ENCODE results near the gene ZNF664. TPM values are rescaled to one million over a fixed set of nuclear protein-coding genes. Genes with fewer than 3 reads are reported as not detected.

The ZNF664 gene
- total RNA-seq, 2 experiments from 2014 or later = 45.6 to 59.8 TPM

GRCh38 chr12:124004233-124004875 lies 31.3 kb downstream of the ZNF664 start:
- POLR2A ChIA-PET = interaction anchor here (0.6 to 1.0 kb wide), 3 partner anchors 17 to 198 kb away, joined by 3 read pairs; no protein-coding TSS in a partner anchor
- CTCF ChIA-PET (ENCODE audit: unreplicated experiment) = no interaction called here
- no peak for DNase-seq (ENCODE audit: low spot score)
- H3K4me3 ChIP-seq (ENCODE audit: low read depth, low read length, poor library complexity, severe bottlenecking) = no peak overlapping the region
- H3K36me3 ChIP-seq (ENCODE audit: insufficient read depth, low read length) = peaks cover 50% of the 10 kb centered on the region; the same call in 1 of the 2 replicates
- TF ChIP-seq CTCF (conservative IDR thresholded peaks at IDR 0.05; ENCODE audit: low read length) (no peak), EZH2phosphoT487 (IDR thresholded peaks at IDR 0.05; ENCODE audit: borderline replicate concordance, low read depth, low read length) (no peak)
- no peaks in the 10 kb centered on the region for H3K9me2 ChIP-seq (ENCODE audit: insufficient read depth, low read length)
- H2AFZ ChIP-seq (ENCODE audit: low read length) = no peak overlapping the region
- BruUV-seq (replicated peaks) = no TSS peak
- no peak overlapping the region for H3K27ac ChIP-seq (ENCODE audit: low read depth, low read length, poor library complexity, severe bottlenecking)
- H3K9me3 ChIP-seq (ENCODE audit: low read length) = no peaks in the 10 kb centered on the region
- no peaks in the 10 kb centered on the region for H3K79me2 ChIP-seq (ENCODE audit: insufficient read depth, low read depth, low read length)
- H4K20me1 ChIP-seq (ENCODE audit: insufficient read depth, low read length) = no peaks in the 10 kb centered on the region
- peaks cover 10% of the 10 kb centered on the region for H3K4me1 ChIP-seq (ENCODE audit: insufficient read depth, low read length, poor library complexity, severe bottlenecking)
- intact Hi-C loops (cut with micrococcal nuclease; ENCODE audit: unreplicated experiment) = no loop called here
- H3K4me2 ChIP-seq (ENCODE audit: low read length) = no peak overlapping the region

GRCh38 chr12:124006085-124006845 lies 33.2 kb downstream of the ZNF664 start:
- BruUV-seq (replicated peaks) = no TSS peak
- Histone ChIP-seq H3K4me2 (ENCODE audit: low read length) (peak overlapping the region; percentile 24; the same call in 1 of the 2 replicates), H3K36me3 (ENCODE audit: insufficient read depth, low read length) (peaks cover 42% of the 10 kb centered on the region; the same call in 1 of the 2 replicates), H4K20me1 (ENCODE audit: insufficient read depth, low read length) (no peaks in the 10 kb centered on the region), H2AFZ (ENCODE audit: low read length) (no peak overlapping the region), H3K27ac (ENCODE audit: low read depth, low read length, poor library complexity, severe bottlenecking) (peak overlapping the region; percentile 23), H3K4me3 (ENCODE audit: low read depth, low read length, poor library complexity, severe bottlenecking) (no peak overlapping the region), H3K79me2 (ENCODE audit: insufficient read depth, low read depth, low read length) (no peaks in the 10 kb centered on the region), H3K4me1 (ENCODE audit: insufficient read depth, low read length, poor library complexity, severe bottlenecking) (peaks cover 10% of the 10 kb centered on the region), H3K9me2 (ENCODE audit: insufficient read depth, low read length) (no peaks in the 10 kb centered on the region), H3K9me3 (ENCODE audit: low read length) (no peaks in the 10 kb centered on the region)
- CTCF ChIA-PET (ENCODE audit: unreplicated experiment) = no interaction called here
- peak; percentile 40 for DNase-seq (ENCODE audit: low spot score)
- TF ChIP-seq EZH2phosphoT487 (IDR thresholded peaks at IDR 0.05; ENCODE audit: borderline replicate concordance, low read depth, low read length) (no peak), CTCF (conservative IDR thresholded peaks at IDR 0.05; ENCODE audit: low read length) (no peak)
- POLR2A ChIA-PET = interaction anchor here (0.7 to 1.1 kb wide), 3 partner anchors 10 to 347 kb away, joined by 3 to 4 read pairs (median 3); no protein-coding TSS in a partner anchor
- intact Hi-C loops (cut with micrococcal nuclease; ENCODE audit: unreplicated experiment) = no loop called here
